ENCODE measurements around the gene MGLL. TPM values are rescaled to one million over a fixed set of nuclear protein-coding genes. Genes with fewer than 3 reads are reported as not detected.

The MGLL gene
- total RNA-seq, 1 donor from 2014 or later, result 36.4 TPM

- no peak for DNase-seq
Observed at GRCh38 chr3:127654374-127654773, 167.9 kb downstream of the MGLL start.

DNA sequence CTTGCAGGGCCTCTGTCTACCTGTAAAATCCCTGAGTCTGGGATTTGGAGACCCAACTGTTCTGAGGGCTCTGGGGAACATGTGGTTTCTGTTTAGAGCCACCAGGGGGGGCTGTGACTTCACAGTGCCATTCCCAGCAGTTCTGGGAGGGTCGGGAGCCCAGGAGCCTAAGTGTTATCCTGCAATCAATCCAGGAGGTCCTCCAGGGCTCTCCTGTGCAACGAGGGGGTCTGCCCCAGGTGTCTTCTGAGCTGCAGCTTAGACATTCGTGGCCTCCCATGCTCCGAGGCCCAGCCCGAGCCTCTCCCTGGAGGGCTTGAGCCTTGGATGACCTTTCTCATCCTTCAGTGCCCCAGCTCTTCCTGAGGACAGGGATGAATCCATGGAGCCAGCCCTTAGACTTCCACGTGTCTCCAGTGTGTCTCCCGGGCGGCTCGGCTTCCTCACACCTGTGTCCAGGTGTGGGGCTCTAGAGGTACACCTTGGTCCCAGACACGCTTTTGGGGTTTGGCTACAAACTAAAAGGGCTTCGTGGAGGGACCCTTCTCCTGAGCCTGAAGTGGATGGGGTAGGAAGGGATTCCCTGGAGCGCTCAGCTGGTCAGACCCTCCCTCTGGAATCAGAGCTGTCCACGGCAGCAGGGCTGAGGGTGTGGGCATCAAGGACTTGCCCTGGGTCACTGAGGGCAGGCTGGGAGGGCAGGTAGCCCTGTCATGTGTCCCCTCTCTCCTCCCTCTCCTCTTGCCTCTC, 169.9 kb downstream of the MGLL start:
- peak; percentile 86 for DNase-seq

GRCh38 chr3:127651516-127652172, 170.7 kb downstream of the MGLL start:
- DNase-seq, result no peak

DNA sequence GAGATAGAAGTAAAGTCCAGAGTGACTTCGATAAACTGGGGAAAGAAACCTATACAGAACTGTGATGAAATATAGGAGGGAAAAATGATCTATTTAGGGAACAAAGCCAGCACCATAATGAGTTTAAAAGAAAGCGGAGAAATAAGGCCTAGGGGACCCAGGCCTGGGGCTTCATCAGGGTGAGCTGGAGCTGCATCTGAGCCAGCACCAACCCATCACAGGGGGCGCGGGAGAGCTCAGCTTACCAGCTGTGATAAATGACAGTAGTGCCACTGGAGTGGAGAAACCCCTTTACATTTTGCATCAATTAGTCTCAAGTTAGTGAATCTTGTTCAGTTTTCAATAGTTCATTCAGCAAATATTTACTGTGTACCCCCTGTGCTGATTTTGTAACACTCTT, 172.1 kb downstream of the MGLL start:
- DNase-seq, result no peak

- no peak for DNase-seq
Observed at GRCh38 chr3:127647845-127648204, 174.5 kb downstream of the MGLL start.

DNA sequence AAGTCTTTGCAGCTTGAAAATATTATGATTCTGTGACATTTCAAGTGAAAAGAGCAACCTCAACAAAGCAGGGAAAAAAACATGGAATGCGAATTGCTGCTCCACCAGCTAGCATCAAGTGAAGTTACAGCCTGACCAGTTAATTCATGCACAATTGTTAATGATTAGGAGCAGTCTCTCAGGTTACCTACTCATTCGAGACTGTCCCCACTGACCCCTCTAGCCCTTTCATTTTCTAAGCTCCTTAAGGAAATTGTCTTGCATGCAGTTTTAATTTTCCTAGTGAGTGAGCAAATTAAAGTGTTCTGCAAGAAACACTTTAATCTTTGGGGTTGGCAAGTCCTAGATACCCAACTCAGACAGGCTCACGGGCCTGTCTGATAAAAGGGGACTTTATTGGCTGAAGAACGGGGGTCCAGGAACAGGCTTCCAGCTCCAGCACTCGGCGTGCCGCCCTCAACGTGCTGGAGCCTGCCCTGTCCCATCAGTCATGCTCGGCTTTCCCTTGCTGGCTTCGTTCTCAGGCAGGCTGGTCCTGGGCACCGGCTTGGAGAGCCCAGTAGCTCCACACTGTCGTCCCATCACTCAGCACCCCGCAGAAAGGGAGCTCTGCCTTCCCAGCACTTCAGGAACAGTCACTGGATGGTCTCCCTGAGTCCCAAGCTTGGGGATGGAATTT, 175.0 kb downstream of the MGLL start:
- no peak for DNase-seq

DNA sequence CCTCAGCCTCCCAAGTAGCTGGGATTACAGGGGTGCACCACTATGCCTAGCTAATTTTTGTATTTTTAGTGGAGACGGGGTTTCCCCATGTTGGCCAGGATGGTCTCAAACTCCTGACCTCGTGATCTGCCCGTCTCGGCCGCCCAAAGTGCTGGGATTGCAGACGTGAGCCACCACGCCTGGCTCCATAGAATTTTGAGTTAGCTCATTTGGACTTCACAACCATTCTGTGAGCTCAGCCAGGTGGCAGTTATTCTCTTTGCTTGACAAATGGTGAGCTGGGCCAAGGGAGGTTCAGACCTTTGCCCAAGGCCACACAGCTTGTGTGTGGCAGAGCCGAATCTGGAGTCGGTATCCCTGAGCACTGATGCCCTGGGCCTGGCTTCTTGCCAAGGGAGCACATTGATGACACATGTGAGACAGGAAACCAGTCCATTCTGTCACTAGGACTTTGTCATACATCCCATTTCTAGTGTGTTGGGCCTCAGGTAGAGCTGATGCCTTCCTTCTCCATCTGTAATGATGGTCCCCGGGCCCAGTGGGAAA, 175.7 kb downstream of the MGLL start:
- DNase-seq, result no peak

- no peak for DNase-seq
Observed at GRCh38 chr3:127645371-127646015, 176.8 kb downstream of the MGLL start.

DNA sequence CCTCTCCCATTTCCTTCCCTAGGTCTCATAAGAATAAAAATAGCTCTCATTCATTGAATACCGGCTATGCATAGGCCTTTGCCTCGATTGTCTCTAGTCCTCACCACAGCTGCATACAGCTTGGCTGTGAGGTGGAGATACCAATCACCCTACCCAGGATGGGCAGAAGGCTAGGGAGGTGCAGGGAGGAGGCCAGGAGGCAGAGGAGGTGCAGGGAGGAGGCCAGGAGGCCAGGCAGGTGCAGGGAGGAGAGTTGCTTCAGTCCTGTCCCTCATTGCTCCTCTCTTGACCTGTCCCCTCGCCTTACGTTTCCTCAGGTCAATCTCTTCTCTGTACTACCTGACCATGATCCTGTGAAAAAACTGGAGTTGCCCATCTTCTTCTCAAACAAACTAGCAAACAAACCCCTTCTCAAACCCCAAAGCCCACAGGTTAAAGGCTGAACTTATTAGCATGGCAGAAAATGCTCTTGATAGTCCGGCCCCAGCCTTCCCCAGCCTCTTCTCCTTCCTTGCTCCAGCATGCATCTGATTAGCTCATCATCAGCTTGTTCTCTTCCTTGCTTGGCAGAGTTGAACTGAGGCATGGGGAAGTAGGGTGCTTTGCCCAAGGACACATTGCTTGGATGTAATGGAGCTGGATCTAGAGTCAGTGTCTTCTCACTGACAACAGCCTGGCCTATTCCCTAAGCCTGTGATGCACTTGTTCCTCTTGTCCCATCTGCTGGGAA, 177.5 kb downstream of the MGLL start:
- DNase-seq, result no peak

DNA sequence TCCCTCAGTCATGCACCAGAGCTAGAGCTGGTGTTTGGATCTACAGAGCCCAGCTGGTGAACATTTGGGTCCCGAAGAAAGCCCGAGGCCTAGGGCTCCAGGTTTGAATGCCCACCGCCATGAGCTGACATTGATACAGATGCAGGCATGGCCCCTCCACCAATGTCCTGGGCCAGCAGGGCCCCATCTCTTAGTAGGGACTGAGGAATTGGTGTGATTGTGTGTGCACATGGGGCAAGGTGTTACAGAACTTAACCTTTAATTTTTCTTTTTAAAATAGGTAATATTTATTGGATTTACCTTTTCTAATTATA, 182.3 kb downstream of the MGLL start:
- DNase-seq, result no peak

DNA sequence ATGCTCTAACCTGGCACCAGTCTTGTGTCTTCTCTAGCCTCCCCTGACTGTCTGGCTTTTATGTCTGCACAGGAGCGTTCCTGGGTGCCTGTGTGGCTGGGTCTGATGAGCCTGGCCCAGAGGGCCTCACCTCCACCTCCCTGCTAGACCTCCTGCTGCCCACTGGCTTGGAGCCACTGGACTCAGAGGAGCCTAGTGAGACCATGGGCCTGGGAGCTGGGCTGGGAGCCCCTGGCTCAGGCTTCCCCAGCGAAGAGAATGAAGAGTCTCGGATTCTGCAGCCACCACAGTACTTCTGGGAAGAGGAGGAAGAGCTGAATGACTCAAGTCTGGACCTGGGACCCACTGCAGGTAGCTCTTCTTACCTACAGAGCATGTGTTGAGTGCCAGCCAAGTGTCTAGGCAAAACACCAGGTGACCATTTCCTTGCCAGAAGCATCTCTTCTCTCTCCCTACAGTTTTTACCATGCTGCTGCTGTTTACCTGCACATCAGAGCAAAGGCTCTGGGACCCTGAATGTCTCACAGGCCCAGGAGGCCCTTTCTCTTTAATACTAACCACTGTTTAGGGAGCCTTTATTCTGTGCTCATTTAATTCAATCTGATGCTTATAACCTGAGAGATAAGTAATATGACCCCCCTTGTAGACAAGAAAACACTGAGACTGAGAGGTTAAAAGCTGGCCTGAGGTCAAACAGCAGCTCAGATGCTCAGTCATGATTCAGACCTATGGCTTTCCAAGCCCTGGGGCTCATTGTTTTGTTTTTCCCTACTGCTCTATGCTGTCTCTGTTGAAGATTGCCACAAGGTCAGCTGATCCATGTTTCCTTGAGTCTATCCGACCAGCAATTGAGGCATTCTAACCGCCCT, 182.9 kb downstream of the MGLL start:
- DNase-seq, result no peak

Other genes starting within 250 kb of the MGLL start
- 14.1 TPM for gene TPRA1, start 231.8 kb downstream of the MGLL start, total RNA-seq
- 48.3 TPM for gene MCM2, start 224.1 kb downstream of the MGLL start, total RNA-seq
- 9.2 TPM for gene PODXL2, start 193.3 kb downstream of the MGLL start, total RNA-seq
- 20.0 TPM for gene ABTB1, start 149.6 kb downstream of the MGLL start, total RNA-seq
- 38.2 TPM for gene KBTBD12, start 92.7 kb upstream of the MGLL start, total RNA-seq
- 122 TPM for gene SEC61A1, start 229.9 kb upstream of the MGLL start, total RNA-seq